DND-41 (cell line): Measurements from ENCODE around the gene SLAMF8.

ENCODE experiments used
- CTCF ChIP-seq: IDR thresholded peaks from 2 replicates; pipeline ENCODE4 v1.5.1; 2012; ENCODE audit warnings: borderline replicate concordance, low read length, moderate library complexity, mild to moderate bottlenecking; ENCODE audit not compliant: poor library complexity, severe bottlenecking; ENCODE audit errors: extremely low read depth
- EZH2 ChIP-seq: IDR thresholded peaks from 3 replicates; pipeline ENCODE4 v1.6.1; 2012; ENCODE audit warnings: borderline replicate concordance, low read depth, mild to moderate bottlenecking, moderate library complexity, low read length, inconsistent platforms; ENCODE audit not compliant: severe bottlenecking

GRCh38 chr1:159823406-159823805 is 3.3 kb upstream of the SLAMF8 start:
- TF ChIP-seq CTCF = no peak
- no peak for TF ChIP-seq EZH2
